Stimulated activated CD8-positive, alpha-beta memory T cell treated with anti-CD3 and anti-CD28 coated beads, Interleukin-7, amount 100 ng/mL, for 4 hours (primary cell): Measurements from ENCODE around the gene GRAMD1B.
"Not testable (repeated sequence)": the region's sequence is repeated elsewhere in the genome, so short reads cannot be mapped to it uniquely, and the experiment has no call there.

ENCODE experiments used
- DNase-seq, 2 donors: peaks; one replicate each; pipeline ENCODE4 v3.0.0-alpha.2; 2020; ENCODE audit warnings: low read depth in 2 of 2

GRAMD1B gene

GRCh38 chr11:123640677-123641494 is 210.8 kb downstream of the GRAMD1B start:
- no peak for DNase-seq

- DNase-seq: no peak
Measured at GRCh38 chr11:123641495-123641840, 211.4 kb downstream of the GRAMD1B start.

DNA sequence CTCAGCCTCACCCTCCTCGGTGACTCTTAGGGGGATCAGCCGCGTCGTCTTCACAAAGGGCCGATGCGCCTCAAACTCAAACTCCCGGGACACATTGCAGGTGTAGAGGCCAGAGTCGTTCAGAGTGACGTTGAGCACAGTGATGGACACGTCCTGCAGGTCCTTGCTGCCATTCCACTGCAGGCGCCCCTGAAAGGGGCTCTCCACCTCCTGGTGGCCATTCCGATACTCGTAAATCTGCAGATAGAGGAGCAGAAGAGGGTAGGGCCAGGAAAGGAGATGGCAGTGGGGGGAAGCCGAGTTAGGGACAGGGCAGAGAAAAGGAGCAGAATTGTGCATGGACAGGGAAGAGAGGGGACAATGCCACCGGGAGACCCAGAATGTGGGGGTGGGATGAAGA is 212.4 kb downstream of the GRAMD1B start:
- no peak for DNase-seq

DNA sequence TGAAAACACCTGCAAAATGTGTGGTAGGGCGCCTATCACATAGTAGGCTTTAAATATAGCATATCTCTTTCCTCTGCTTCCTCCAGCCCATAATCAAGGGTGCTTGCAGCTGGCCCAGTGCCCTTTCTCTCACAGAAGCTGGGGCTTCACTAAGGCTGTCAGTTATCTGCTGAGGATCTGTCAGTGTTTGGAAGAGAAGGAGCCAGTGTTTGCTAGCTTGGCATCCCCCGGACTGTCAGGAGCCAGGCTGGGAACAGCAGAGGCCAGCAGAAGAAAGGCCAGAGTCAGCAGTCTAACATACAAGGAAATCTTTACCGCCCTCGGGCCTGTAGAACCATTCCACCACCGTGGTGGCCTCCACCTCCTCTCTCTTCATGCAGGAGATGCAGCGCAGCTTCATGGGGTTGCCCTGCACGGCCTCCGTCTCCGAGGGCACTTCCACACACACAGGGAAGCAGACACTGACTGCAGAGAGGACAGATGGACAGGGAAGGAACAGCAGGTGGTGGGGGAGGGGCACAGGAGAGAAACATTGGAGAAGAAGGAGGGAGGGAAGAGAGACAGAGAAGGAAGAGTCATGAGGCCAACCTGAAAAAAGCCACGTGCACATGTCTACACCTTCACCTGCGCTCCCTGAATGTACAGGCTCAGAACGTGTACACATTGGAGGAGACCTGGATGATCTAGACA is 215.4 kb downstream of the GRAMD1B start:
- no peak for DNase-seq

DNA sequence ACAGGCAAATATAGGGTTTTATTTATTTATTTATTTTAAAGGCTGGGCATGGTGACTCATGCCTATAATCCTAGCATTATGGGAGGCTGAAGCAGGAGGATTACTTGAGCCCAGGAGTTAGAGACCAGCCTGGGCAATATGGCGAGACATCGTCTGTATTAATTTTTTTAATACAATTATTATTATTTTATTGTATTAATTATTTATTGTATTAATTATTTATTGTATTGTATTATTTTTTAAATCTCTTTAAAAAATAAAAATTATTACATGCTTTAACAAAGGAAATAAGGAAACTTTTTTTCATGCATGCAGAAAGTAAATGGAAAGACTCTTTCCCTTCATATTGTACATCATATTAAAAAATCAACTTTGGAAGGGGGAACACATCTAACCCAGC is 220.8 kb downstream of the GRAMD1B start:
- no peak for DNase-seq

DNA sequence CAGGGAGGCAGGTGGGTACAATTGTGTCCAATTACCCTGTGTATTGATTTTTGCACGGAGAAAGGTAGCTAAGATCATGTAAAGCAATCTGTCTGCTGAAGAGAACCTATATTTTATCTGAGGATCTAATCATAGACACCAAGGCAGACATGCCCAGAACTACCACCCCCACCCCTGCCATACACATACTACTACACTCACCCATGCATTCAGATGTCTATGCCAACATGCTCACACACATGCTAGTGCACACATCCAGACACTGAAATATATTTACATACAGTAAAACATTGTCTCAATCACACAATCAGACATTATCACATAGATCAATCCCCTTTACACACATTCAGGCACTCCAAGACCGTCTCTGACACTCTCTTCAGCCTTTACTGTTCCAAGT is 222.5 kb downstream of the GRAMD1B start:
- DNase-seq: no peak

- no peak for DNase-seq
Measured at GRCh38 chr11:123653483-123653826, 223.4 kb downstream of the GRAMD1B start.

DNA sequence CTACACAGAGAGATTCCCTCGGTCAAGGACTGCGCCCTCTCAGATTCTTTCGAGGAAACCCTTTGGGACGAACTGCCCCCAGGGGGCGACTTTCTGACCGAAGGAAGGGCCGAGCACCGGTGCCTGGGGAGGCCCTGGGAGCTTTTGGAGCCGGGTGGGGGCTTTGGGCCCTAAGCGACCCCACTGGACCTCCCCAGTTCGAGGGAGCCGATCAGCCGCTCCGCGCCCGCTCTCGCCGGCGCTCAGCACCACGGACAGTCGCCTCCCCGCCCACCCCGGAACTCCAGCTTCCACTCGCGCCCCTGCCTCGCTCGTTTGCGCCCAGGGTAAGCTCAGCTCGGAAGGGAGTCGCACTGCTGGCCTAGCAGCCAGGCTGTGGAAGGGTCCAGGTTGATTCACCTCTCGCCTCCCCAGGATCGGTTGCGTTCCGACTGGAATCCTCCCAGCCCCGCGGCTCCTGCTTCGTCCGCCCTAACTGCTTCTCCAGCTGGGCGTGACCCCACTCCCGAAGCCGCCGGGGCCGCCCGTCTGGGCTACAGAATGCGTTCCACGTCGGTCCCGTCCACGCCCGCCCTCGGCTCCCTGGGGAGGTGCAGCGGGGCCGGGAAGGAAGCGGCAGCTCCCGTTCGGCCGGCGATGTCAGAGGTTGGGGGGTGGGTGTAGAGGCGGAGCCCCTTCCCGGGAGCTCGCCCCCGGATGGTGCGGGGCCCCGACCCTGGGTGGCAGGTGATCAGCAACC is 223.9 kb downstream of the GRAMD1B start:
- DNase-seq: no peak

GRCh38 chr11:123654566-123655081 is 224.6 kb downstream of the GRAMD1B start, which contains the start of gene SCN3B:
Gene SCN3B, minus strand, starts transcription at chr11:123654624. Its CDS starts 823 bp downstream, at chr11:123653801.
- no peak for DNase-seq

DNA sequence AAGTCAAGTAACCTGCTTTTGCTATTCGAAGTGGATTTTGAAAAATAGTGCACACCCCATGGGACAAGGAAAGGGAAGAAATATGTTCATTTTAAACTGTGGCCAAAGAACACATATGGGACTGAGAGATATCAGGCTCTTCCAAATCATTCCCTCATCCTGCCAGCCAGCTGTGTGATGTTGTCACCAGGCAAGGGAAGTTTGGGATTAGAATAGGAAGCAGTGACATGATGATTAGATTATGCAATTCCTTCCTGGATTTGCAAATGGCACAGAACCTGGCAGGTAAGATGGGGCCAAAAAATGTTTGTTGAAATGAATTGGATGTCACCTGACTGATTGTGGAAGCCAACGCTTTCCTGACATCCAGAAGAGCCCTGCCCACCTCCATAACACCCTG is 229.2 kb downstream of the GRAMD1B start:
- no peak for DNase-seq

DNA sequence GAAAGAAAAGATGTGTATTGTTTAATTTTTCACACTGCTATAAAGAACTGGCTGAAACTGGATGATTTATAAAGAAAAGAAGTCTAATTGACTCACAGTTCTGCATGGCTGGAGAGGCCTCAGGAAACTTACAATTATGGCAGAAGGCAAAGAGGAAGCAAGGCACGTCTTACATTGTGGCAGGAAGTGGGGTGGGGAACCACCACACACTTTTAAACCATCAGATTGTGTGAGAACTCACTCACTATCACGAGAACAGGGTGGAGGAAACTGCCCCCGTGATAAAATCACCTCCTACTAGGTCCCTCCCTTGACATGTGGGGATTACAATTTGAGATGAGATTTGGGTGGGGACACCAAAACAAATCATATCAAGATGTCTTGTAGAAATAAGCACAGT is 229.9 kb downstream of the GRAMD1B start:
- DNase-seq: not testable (repeated sequence)

DNA sequence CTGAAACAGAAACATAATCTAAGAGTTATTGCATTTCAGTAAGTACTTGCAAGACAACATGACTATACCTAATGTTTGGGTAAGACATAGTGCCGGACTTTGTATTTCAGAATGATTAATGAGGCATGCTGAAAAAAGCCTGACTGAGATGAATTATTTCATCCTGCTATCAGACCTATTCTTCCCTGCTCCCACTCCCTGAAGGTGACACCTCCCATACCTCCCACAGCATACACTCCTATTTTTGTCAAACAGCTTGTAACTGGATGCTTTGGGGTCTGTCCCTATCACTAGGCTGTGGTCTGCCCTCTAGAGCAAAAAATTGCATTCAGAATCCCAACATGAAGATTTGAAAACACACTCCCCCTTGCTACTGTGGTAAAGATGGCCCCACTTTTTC is 235.2 kb downstream of the GRAMD1B start:
- no peak for DNase-seq

DNA sequence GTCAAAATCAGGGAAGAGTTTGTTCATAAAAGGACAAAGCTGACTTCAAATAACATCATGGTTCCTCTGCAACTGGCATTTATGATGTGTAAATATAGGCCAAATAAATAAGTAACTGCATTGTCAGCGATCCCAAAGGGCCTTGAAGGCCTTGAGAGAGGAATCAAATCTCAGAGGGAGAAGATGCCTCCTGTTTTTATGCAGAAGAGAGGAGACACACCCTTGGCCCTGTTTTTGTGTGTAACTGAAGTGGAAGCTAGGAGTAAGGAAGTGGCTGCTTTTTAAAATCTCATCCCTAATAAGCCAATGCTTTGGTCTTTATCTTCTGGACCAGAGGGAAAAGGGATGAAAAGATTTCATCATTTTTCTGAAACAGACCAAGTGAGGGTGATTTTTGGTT is 240.0 kb downstream of the GRAMD1B start:
- no peak for DNase-seq

GRCh38 chr11:123671534-123671933 is 241.5 kb downstream of the GRAMD1B start:
- DNase-seq: no peak

- DNase-seq: no peak
Measured at GRCh38 chr11:123672568-123672967, 242.5 kb downstream of the GRAMD1B start.

GRCh38 chr11:123674297-123674696 is 244.2 kb downstream of the GRAMD1B start:
- no peak for DNase-seq
